DND-41 (cell line): ENCODE measurements around the gene ANGPTL4.

ENCODE experiments used
- EZH2 ChIP-seq: IDR thresholded peaks from 3 replicates; pipeline ENCODE4 v1.6.1; 2012; ENCODE audit warnings: borderline replicate concordance, low read depth, mild to moderate bottlenecking, moderate library complexity, low read length, inconsistent platforms; ENCODE audit not compliant: severe bottlenecking
- TF ChIP-seq, protein P1 (sequence below): IDR thresholded peaks from 2 replicates; pipeline ENCODE4 v1.5.1; 2012; ENCODE audit warnings: borderline replicate concordance, low read length, moderate library complexity, mild to moderate bottlenecking; ENCODE audit not compliant: poor library complexity, severe bottlenecking; ENCODE audit errors: extremely low read depth

DNA sequence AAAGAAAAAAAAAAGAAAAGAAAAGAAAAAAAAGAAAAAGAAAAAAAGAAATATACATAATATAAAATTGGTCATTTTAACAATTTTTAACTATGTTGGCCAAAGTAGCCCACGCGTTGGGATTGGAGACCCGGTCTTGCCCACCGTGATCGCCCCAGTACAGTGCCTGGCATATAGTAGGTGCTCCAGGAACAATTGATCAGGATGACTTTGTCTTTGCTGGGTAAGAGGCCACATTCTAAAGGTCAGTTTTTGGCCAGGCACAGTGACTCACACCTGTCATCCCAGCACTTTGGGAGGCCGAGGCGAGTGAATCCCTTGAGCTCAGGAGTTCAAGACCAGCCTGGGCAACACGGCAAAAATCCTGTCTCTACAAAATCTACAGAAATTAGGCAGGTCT lies 3.8 kb upstream of the ANGPTL4 start:
- TF ChIP-seq, protein P1, sequence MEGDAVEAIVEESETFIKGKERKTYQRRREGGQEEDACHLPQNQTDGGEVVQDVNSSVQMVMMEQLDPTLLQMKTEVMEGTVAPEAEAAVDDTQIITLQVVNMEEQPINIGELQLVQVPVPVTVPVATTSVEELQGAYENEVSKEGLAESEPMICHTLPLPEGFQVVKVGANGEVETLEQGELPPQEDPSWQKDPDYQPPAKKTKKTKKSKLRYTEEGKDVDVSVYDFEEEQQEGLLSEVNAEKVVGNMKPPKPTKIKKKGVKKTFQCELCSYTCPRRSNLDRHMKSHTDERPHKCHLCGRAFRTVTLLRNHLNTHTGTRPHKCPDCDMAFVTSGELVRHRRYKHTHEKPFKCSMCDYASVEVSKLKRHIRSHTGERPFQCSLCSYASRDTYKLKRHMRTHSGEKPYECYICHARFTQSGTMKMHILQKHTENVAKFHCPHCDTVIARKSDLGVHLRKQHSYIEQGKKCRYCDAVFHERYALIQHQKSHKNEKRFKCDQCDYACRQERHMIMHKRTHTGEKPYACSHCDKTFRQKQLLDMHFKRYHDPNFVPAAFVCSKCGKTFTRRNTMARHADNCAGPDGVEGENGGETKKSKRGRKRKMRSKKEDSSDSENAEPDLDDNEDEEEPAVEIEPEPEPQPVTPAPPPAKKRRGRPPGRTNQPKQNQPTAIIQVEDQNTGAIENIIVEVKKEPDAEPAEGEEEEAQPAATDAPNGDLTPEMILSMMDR: no peak
- no peak for TF ChIP-seq EZH2
